B cell (primary cell): ENCODE measurements around the gene CTIF. TPM values are rescaled to one million over a fixed set of nuclear protein-coding genes. Genes with fewer than 3 reads are reported as not detected.

Experiments
- ATAC-seq: fragments of 200-7000 bp; cut with Tn5 transposase; one replicate; pipeline ENCODE4 v1.10.0; 2021; ENCODE audit warnings: low read depth, mild to moderate bottlenecking, moderate number of reproducible peaks, moderate library complexity
- CTCF ChIA-PET: fragments of 350-600 bp; sonication (Branson Sonifier 250); formaldehyde crosslinking; loops from one replicate; lab custom pipeline; 2021; ENCODE audit warnings: antibody characterized with exemption, inconsistent platforms; lab: Charles Lee
- POLR2A ChIA-PET: fragments of 350-600 bp; sonication (Branson Sonifier 250); formaldehyde crosslinking; loops from one replicate; lab custom pipeline; 2021; ENCODE audit warnings: antibody characterized with exemption; lab: Charles Lee
- DNase-seq: peaks from one replicate; pipeline ENCODE4 v3.0.0; 2013
- H2AFZ ChIP-seq: 2 replicates; pipeline ENCODE4 v1.6.1; 2012; ENCODE audit warnings: mild to moderate bottlenecking, low read depth, low read length; ENCODE audit not compliant: insufficient read depth, poor library complexity, severe bottlenecking
- H3K27ac ChIP-seq, 2 donors: 1 replicate in 1 of 2; 2 replicates in 1 of 2; pipeline ENCODE4 v1.5.1; 2012 to 2013; ENCODE audit warnings: low read length in 2 of 2, mild to moderate bottlenecking in 2 of 2, moderate library complexity in 1 of 2
- H3K27me3 ChIP-seq, 4 experiments: fragments of 200-600 bp in 1 of 4; sonication (generic) in 1 of 4; replicated peaks in 1 of 4; 1 replicate in 2 of 4; 2 replicates in 2 of 4; pipeline versions ENCODE4 v1.6.1 to v1.7.0; 2013 to 2016; ENCODE audit warnings: low read length in 3 of 4, mild to moderate bottlenecking in 2 of 4, mixed read lengths in 1 of 4, moderate library complexity in 1 of 4; ENCODE audit not compliant: insufficient read depth in 4 of 4, control insufficient read depth in 3 of 4; ENCODE audit errors: control extremely low read depth in 1 of 4
- H3K36me3 ChIP-seq, 2 experiments: replicated peaks in 1 of 2; 1 replicate in 1 of 2; 2 replicates in 1 of 2; pipeline versions ENCODE4 v1.6.1 to v1.7.1; 2013; ENCODE audit warnings: low read length in 1 of 2; ENCODE audit not compliant: insufficient read depth in 2 of 2, control insufficient read depth in 1 of 2; ENCODE audit errors: control extremely low read depth in 1 of 2, extremely low read depth in 1 of 2
- H3K4me1 ChIP-seq, 2 donors: fragments of 200-600 bp in 1 of 2; sonication (generic) in 1 of 2; 1 replicate in 1 of 2; 2 replicates in 1 of 2; pipeline versions ENCODE4 v1.5.1 to v1.6.1; 2013 to 2017; ENCODE audit warnings: low read length in 2 of 2; ENCODE audit not compliant: control insufficient read depth in 2 of 2, insufficient read depth in 2 of 2
- H3K4me2 ChIP-seq: replicated peaks from 2 replicates; pipeline ENCODE3; 2012; ENCODE audit warnings: mild to moderate bottlenecking, low read depth, low read length; ENCODE audit not compliant: poor library complexity, severe bottlenecking
- H3K4me3 ChIP-seq, 5 experiments: fragments of 200-600 bp in 1 of 5; sonication (generic) in 1 of 5; 1 replicate in 3 of 5; 2 replicates in 2 of 5; pipeline versions ENCODE4 v1.5.1 to v1.7.0; 2011 to 2016; ENCODE audit warnings: low read length in 4 of 5, mild to moderate bottlenecking in 4 of 5, low read depth in 2 of 5, control low read depth in 1 of 5, moderate library complexity in 1 of 5; ENCODE audit not compliant: insufficient read depth in 1 of 5; ENCODE audit errors: control extremely low read depth in 1 of 5, extremely low read depth in 1 of 5
- H3K79me2 ChIP-seq: fragments of 200-600 bp; sonication (generic); one replicate; pipeline ENCODE4 v1.6.0; 2016; ENCODE audit warnings: low read length; ENCODE audit not compliant: control insufficient read depth, insufficient read depth
- H3K9ac ChIP-seq: fragments of 200-600 bp; sonication (generic); 2 replicates; pipeline ENCODE4 v1.6.1; 2017; ENCODE audit warnings: mild to moderate bottlenecking, low read length, moderate library complexity
- H3K9me3 ChIP-seq, 3 donors: one replicate each; pipeline versions ENCODE4 v1.6.1 to v1.7.1; 2013; ENCODE audit warnings: low read length in 2 of 3; ENCODE audit not compliant: control insufficient read depth in 2 of 3, insufficient read depth in 1 of 3; ENCODE audit errors: control extremely low read depth in 1 of 3
- H4K20me1 ChIP-seq: 2 replicates; pipeline ENCODE4 v1.6.0; 2012; ENCODE audit warnings: mild to moderate bottlenecking, low read length; ENCODE audit not compliant: insufficient read depth, control insufficient read depth, poor library complexity, severe bottlenecking
- H3K27ac Mint-ChIP-seq: one replicate; pipeline ENCODE4 v1.8.0; 2021; ENCODE audit warnings: mixed read lengths
- H3K27me3 Mint-ChIP-seq: one replicate; pipeline ENCODE4 v1.8.0; 2021; ENCODE audit warnings: mixed read lengths
- H3K4me1 Mint-ChIP-seq: one replicate; pipeline ENCODE4 v1.8.0; 2021; ENCODE audit warnings: mixed read lengths
- H3K4me3 Mint-ChIP-seq: one replicate; pipeline ENCODE4 v1.8.0; 2021; ENCODE audit warnings: mixed read lengths
- H3K9me3 Mint-ChIP-seq: one replicate; pipeline ENCODE4 v1.8.0; 2022; ENCODE audit warnings: mixed read lengths; ENCODE audit not compliant: insufficient read depth
- CTCF ChIP-seq: fragments of 200-600 bp; IDR thresholded peaks from one replicate; pipeline ENCODE4 v1.8.0; 2022; ENCODE audit warnings: antibody characterized with exemption, mild to moderate bottlenecking
- EZH2 ChIP-seq: IDR thresholded peaks from 2 replicates; pipeline ENCODE4 v1.6.1; 2012; ENCODE audit warnings: borderline replicate concordance, low read depth, mild to moderate bottlenecking, moderate library complexity, low read length; ENCODE audit not compliant: insufficient read depth, poor library complexity, severe bottlenecking
- WGBS: methylation state at CpG from one replicate; pipeline ENCODE4 v1.1.5; 2013; ENCODE audit warnings: missing lambda C conversion rate; ENCODE audit not compliant: insufficient coverage; 5-methylcytosine and 5-hydroxymethylcytosine counted together
- intact Hi-C: fragments of 100-400 bp; cut with micrococcal nuclease; formaldehyde crosslinking; loops from one replicate; pipeline ENCODE4 v1.10.0; 2022
- polyA plus RNA-seq: library from polyadenylated mRNA; depleted of rRNA; stranded (reverse); fragments of >200 nt; gene quantifications from 2 replicates; pipeline ENCODE4 v1.2.3, GENCODE V29; 2012
- total RNA-seq, 2 donors: library from RNA; stranded (reverse); fragments of 120-200 nt in 1 of 2; gene quantifications; 1 replicate in 1 of 2; 2 replicates in 1 of 2; pipeline versions ENCODE4 v1.2.3 to v1.2.4, GENCODE V29; 2013 to 2022

The CTIF gene
- total and polyA plus RNA-seq, 2 donors (not counting 1 experiment from before 2014, with no cell fraction given): 3.6 to 16.2 TPM

GRCh38 chr18:48719974-48720654, 181.3 kb downstream of the CTIF start:
- ChIA-PET POLR2A (no interaction called here), CTCF (no interaction called here)
- H2AFZ ChIP-seq: no peak overlapping the region
- no peak for TF ChIP-seq EZH2
- H4K20me1 ChIP-seq: no peaks in the 10 kb centered on the region
- no peaks in the 10 kb centered on the region for H3K27me3 ChIP-seq
- Mint-ChIP-seq H3K9me3 (no peaks in the 10 kb centered on the region), H3K27me3 (no peaks in the 10 kb centered on the region), H3K4me3 (no peak overlapping the region), H3K4me1 (peaks cover 9% of the 10 kb centered on the region), H3K27ac (no peak overlapping the region)
- no peaks in the 10 kb centered on the region for H3K36me3 ChIP-seq
- intact Hi-C loops: no loop called here
- H3K4me3 ChIP-seq: no peak overlapping the region
- H3K79me2 ChIP-seq: no peaks in the 10 kb centered on the region
- no peak overlapping the region for H3K27ac ChIP-seq
- H3K4me1 ChIP-seq: peaks cover 6 to 10% of the 10 kb centered on the region in 2 donors
- ATAC-seq (no peak), DNase-seq (no peak)
- H3K9ac ChIP-seq: no peak overlapping the region
- no peaks in the 10 kb centered on the region for H3K9me3 ChIP-seq
- WGBS: 91% methylated on average over 8 of the region's 12 CpGs
- no peak overlapping the region for H3K4me2 ChIP-seq

DNA sequence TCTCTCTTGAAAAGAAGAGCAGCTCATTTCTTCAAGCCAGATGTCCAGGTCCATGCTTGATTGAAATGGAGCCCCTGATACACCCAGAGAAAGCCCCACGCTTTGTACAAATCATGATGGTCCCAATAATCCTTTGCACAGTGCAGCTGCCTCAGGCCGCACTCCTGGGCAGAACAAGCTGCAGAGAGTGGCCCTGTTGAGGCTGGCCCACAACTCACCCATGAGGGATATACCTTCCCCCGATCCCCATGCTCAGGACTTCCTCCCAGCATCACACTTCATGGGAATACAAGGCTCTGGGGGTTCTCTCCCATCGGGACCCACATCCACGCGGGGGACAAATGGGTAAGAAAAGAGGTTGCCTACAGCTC, 181.8 kb downstream of the CTIF start:
- H3K4me2 ChIP-seq: no peak overlapping the region
- H3K4me1 ChIP-seq: peaks cover 2 to 5% of the 10 kb centered on the region in 2 donors
- CTCF ChIA-PET: no interaction called here
- intact Hi-C loops: no loop called here
- H3K27me3 ChIP-seq: no peaks in the 10 kb centered on the region
- H3K4me3 ChIP-seq: no peak overlapping the region
- TF ChIP-seq CTCF (no peak), EZH2 (no peak)
- Mint-ChIP-seq H3K27me3 (no peaks in the 10 kb centered on the region), H3K4me3 (no peak overlapping the region), H3K4me1 (peaks cover 4% of the 10 kb centered on the region), H3K9me3 (no peaks in the 10 kb centered on the region), H3K27ac (no peak overlapping the region)
- 95% methylated on average over 5 of the region's 6 CpGs for WGBS
- no peaks in the 10 kb centered on the region for H3K9me3 ChIP-seq
- no peaks in the 10 kb centered on the region for H3K79me2 ChIP-seq
- H2AFZ ChIP-seq: no peak overlapping the region
- no peaks in the 10 kb centered on the region for H4K20me1 ChIP-seq
- no peaks in the 10 kb centered on the region for H3K36me3 ChIP-seq
- ATAC-seq: no peak
- H3K9ac ChIP-seq: no peak overlapping the region
- H3K27ac ChIP-seq: no peak overlapping the region
- POLR2A ChIA-PET: no interaction called here
- DNase-seq: no peak
